SK-N-SH (cell line): ENCODE data around the gene OGA. TPM values are rescaled to one million over a fixed set of nuclear protein-coding genes. Genes with fewer than 3 reads are reported as not detected.

Experiments used
- CTCF ChIA-PET: fragments of 300-600, 350-600 bp; formaldehyde crosslinking; extraction: SDS; loops from one replicate; lab custom pipeline; 2021; lab: Yijun Ruan, JAX
- POLR2A ChIA-PET: fragments of 350-600 bp; sonication (Branson Sonifier 250); formaldehyde crosslinking; extraction: SDS; loops from one replicate; lab custom pipeline; 2020; ENCODE audit warnings: antibody characterized with exemption, inconsistent platforms; lab: Yijun Ruan, JAX
- DNase-seq: peaks from one replicate; pipeline ENCODE4 v3.0.0; 2012
- H2AFZ ChIP-seq: fragments of 200-600 bp; sonication (generic); 2 replicates; pipeline ENCODE4 v1.8.1; 2016; ENCODE audit warnings: antibody characterized with exemption, mild to moderate bottlenecking, low read depth
- H3F3A ChIP-seq: fragments of 200-600 bp; sonication (generic); replicated peaks from 2 replicates; pipeline ENCODE3; 2016; ENCODE audit warnings: antibody characterized with exemption, mild to moderate bottlenecking; ENCODE audit not compliant: insufficient read depth
- H3K27ac ChIP-seq, 2 experiments: fragments of 200-500 bp in 1 of 2; fragments of 200-600 bp in 1 of 2; sonication (Bioruptor generic) in 1 of 2; sonication (generic), shearing (Covaris generic) in 1 of 2; 2 replicates each; pipeline versions ENCODE4 v1.5.1 to v1.6.1; 2014 to 2016; ENCODE audit warnings: low read depth in 2 of 2, inconsistent platforms in 1 of 2, low read length in 1 of 2, mild to moderate bottlenecking in 1 of 2, mixed read lengths in 1 of 2
- H3K27me3 ChIP-seq: fragments of 200-600 bp; sonication (generic), shearing (Covaris generic); 2 replicates; pipeline ENCODE4 v1.6.1; 2016; ENCODE audit warnings: mixed run types; ENCODE audit not compliant: insufficient read depth
- H3K36me3 ChIP-seq, 2 experiments: fragments of 200-500 bp in 1 of 2; fragments of 200-600 bp in 1 of 2; sonication (Bioruptor generic) in 1 of 2; sonication (generic) in 1 of 2; replicated peaks in 1 of 2; 2 replicates each; pipeline versions ENCODE3 to v1.5.1; 2014 to 2016; ENCODE audit warnings: low read length in 1 of 2, mild to moderate bottlenecking in 1 of 2; ENCODE audit not compliant: insufficient read depth in 2 of 2, control insufficient read depth in 1 of 2
- H3K4me1 ChIP-seq, 2 experiments: fragments of 200-500 bp in 1 of 2; fragments of 200-600 bp in 1 of 2; sonication (Bioruptor generic) in 1 of 2; sonication (generic), shearing (Covaris generic) in 1 of 2; 2 replicates each; pipeline versions ENCODE4 v1.5.1 to v1.6.1; 2014 to 2016; ENCODE audit warnings: low read depth in 1 of 2, low read length in 1 of 2, mixed run types in 1 of 2; ENCODE audit not compliant: insufficient read depth in 2 of 2, control insufficient read depth in 1 of 2
- H3K4me2 ChIP-seq: fragments of 200-600 bp; sonication (generic), shearing (Covaris generic); 2 replicates; pipeline ENCODE4 v1.6.1; 2017; ENCODE audit warnings: mixed run types
- H3K4me3 ChIP-seq, 2 experiments: fragments of 200-500 bp in 1 of 2; fragments of 200-600 bp in 1 of 2; sonication (Bioruptor generic) in 1 of 2; sonication (generic), shearing (Covaris generic) in 1 of 2; 2 replicates each; pipeline versions ENCODE4 v1.5.1 to v1.8.1; 2014 to 2016; ENCODE audit warnings: low read depth in 2 of 2, inconsistent platforms in 1 of 2, low read length in 1 of 2, mild to moderate bottlenecking in 1 of 2, mixed read lengths in 1 of 2, moderate library complexity in 1 of 2
- H3K79me2 ChIP-seq: fragments of 200-600 bp; sonication (generic); 2 replicates; pipeline ENCODE4 v1.8.1; 2017; ENCODE audit warnings: mild to moderate bottlenecking; ENCODE audit not compliant: insufficient read depth
- H3K9ac ChIP-seq: fragments of 200-600 bp; sonication (generic); 2 replicates; pipeline ENCODE4 v1.6.1; 2017; ENCODE audit warnings: mixed run types
- H3K9me2 ChIP-seq: fragments of 200-600 bp; sonication (generic); 2 replicates; pipeline ENCODE4 v1.6.1; 2017; ENCODE audit warnings: mixed run types
- H3K9me3 ChIP-seq: fragments of 200-600 bp; sonication (generic); 2 replicates; pipeline ENCODE4 v1.6.1; 2017; ENCODE audit warnings: mixed run types, mild to moderate bottlenecking, moderate library complexity
- H4K20me1 ChIP-seq: fragments of 200-600 bp; sonication (generic); 2 replicates; pipeline ENCODE4 v1.6.1; 2017; ENCODE audit warnings: mild to moderate bottlenecking, mixed run types; ENCODE audit not compliant: insufficient read depth
- EZH2phosphoT487 ChIP-seq: fragments of 200-600 bp; sonication (generic); IDR thresholded peaks from 2 replicates; pipeline ENCODE4 v1.6.1; 2017; ENCODE audit warnings: low read depth, mixed run types, mild to moderate bottlenecking, antibody characterized with exemption, moderate library complexity, borderline replicate concordance
- FOSL2 ChIP-seq: IDR thresholded peaks from 2 replicates; pipeline ENCODE4 v1.4.0; 2012; ENCODE audit warnings: low read depth, mild to moderate bottlenecking, moderate library complexity, borderline replicate concordance
- RCOR1 ChIP-seq: fragments of 150-350 bp; IDR thresholded peaks from 2 replicates; pipeline ENCODE4 v1.6.1; 2017; ENCODE audit warnings: antibody characterized with exemption, low read length
- SMC3 ChIP-seq: IDR thresholded peaks from 2 replicates; pipeline ENCODE4 v1.6.1; 2012; ENCODE audit warnings: low read depth, low read length, improper control_type of control experiment
- WGBS: methylation state at CpG from one replicate; pipeline ENCODE4 v1.1.6; 2017; ENCODE audit warnings: low lambda C conversion rate; 5-methylcytosine and 5-hydroxymethylcytosine counted together
- polyA plus RNA-seq, 3 experiments: library from polyadenylated mRNA; depleted of rRNA; stranded (reverse); fragments of >200 nt; gene quantifications; 2 replicates each; pipeline ENCODE4 v1.2.3, GENCODE V29; 2012

OGA gene
- polyA plus RNA-seq, 1 of the 3 experiments (the other 2 are of a cell fraction), result 24.8 TPM

- Histone ChIP-seq H3K27me3 (no peaks in the 10 kb centered on the region), H3K9me3 (no peaks in the 10 kb centered on the region), H3K9ac (no peak overlapping the region), H3K27ac (no peak overlapping the region), H3K9me2 (no peaks in the 10 kb centered on the region), H3K4me3 (no peak overlapping the region), H2AFZ (no peak overlapping the region), H4K20me1 (no peaks in the 10 kb centered on the region), H3F3A (no peaks in the 10 kb centered on the region), H3K79me2 (no peaks in the 10 kb centered on the region), H3K4me1 (no peaks in the 10 kb centered on the region; a peak in 1 of 4 replicates), H3K4me2 (no peak overlapping the region), H3K36me3 (no peaks in the 10 kb centered on the region)
- 44% methylated on average over 3 of the region's 3 CpGs for WGBS
- no peak for DNase-seq
- ChIA-PET CTCF (interaction anchor here (1.1 kb wide), 1 partner anchor 124 kb away, joined by 3 read pairs; no protein-coding TSS in a partner anchor), POLR2A (no interaction called here)
- no peak for TF ChIP-seq FOSL2
These were observed 66.0 kb downstream of the OGA start for GRCh38 chr10:101752241-101752640.

- H3K4me1 ChIP-seq, result no peaks in the 10 kb centered on the region
- no peaks in the 10 kb centered on the region; the same call in 1 of the 2 replicates for H3K27me3 ChIP-seq
- no peaks in the 10 kb centered on the region for H3F3A ChIP-seq
- H3K36me3 ChIP-seq, result no peaks in the 10 kb centered on the region
- H3K4me2 ChIP-seq, result no peak overlapping the region
- POLR2A ChIA-PET, result no interaction called here
- no peak overlapping the region for H3K4me3 ChIP-seq
- no peaks in the 10 kb centered on the region for H4K20me1 ChIP-seq
- H3K9ac ChIP-seq, result no peak overlapping the region
- H3K27ac ChIP-seq, result no peak overlapping the region
- H3K9me3 ChIP-seq, result no peaks in the 10 kb centered on the region
- H3K79me2 ChIP-seq, result no peaks in the 10 kb centered on the region
- CTCF ChIA-PET, result interaction anchor here (0.7 to 1.0 kb wide), 4 partner anchors 8 to 147 kb away, joined by 3 read pairs; no protein-coding TSS in a partner anchor
- no peaks in the 10 kb centered on the region for H3K9me2 ChIP-seq
- 82% methylated on average over 19 of the region's 19 CpGs for WGBS
- TF ChIP-seq RCOR1, result no peak
- no peak for DNase-seq
- no peak overlapping the region for H2AFZ ChIP-seq
These were observed 68.9 kb downstream of the OGA start for GRCh38 chr10:101749047-101750016.

DNA sequence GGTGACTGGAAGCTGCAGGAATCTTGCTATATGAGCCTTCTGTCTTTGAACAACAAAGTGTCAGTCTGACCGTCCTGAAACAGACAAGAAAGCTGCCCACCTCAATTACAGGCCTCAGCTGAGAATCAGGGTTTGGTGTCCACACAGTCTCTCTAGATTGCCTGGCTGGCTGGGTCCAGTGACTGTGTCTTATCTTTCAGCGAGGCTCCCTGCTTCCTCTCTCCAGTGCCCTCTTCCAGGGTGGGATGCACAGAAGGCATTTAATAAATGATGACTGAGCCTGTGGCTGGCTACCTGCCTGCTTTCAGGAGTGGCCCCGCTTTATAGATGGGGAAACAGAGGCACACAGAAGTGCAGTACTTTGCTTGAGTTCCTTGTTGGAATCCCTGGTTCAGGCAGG lies 69.7 kb downstream of the OGA start:
- no peak overlapping the region for H3K4me2 ChIP-seq
- CTCF ChIA-PET, result no interaction called here
- WGBS, result 94% methylated on average over 2 of the region's 3 CpGs
- H3K9me3 ChIP-seq, result no peaks in the 10 kb centered on the region
- POLR2A ChIA-PET, result no interaction called here
- H3K9ac ChIP-seq, result no peak overlapping the region
- no peaks in the 10 kb centered on the region for H3K79me2 ChIP-seq
- no peak for DNase-seq
- no peak overlapping the region for H3K4me3 ChIP-seq
- no peaks in the 10 kb centered on the region for H3F3A ChIP-seq
- no peaks in the 10 kb centered on the region for H4K20me1 ChIP-seq
- H3K27ac ChIP-seq, result no peak overlapping the region
- H3K27me3 ChIP-seq, result no peaks in the 10 kb centered on the region; the same call in 1 of the 2 replicates
- H3K36me3 ChIP-seq, result no peaks in the 10 kb centered on the region
- no peaks in the 10 kb centered on the region for H3K4me1 ChIP-seq
- no peak overlapping the region for H2AFZ ChIP-seq
- no peak for TF ChIP-seq EZH2phosphoT487
- TF ChIP-seq SMC3, result no peak
- TF ChIP-seq, all 33 proteins: peak for 0
- H3K9me2 ChIP-seq, result no peaks in the 10 kb centered on the region
